Ramos (cell line): Measurements from ENCODE around the gene SEC16A.
"Not testable (repeated sequence)": the region's sequence is repeated elsewhere in the genome, so short reads cannot be mapped to it uniquely, and the experiment has no call there.

Source experiments
- in situ Hi-C: fragments of 300-500 bp; cut with MboI; formaldehyde crosslinking; loops from one replicate; pipeline ENCODE4 v1.14.3; 2022; ENCODE audit warnings: low sequenced_read_pairs; ENCODE audit not compliant: unreplicated experiment

The SEC16A gene

DNA sequence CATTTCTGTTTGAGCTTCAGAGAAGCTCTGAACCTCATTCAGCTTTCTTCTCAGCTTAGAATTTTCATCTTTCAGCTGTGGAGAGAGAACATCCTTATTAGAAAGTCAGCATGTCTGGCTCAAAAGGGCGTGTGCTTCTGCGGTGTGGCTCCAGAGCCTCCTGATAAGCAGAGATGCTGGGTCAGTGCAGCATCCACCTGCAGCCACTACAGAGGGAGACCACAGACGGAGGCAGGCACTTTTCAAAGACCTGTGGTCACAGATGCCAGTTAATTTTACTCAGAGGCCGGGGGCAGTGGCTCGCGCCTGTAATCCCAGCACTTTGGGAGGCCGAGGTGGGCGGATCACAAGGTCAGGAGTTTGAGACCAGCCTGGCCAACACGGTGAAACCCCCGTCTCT is 76.9 kb downstream of the SEC16A start:
- in situ Hi-C loops, result not testable (repeated sequence)

DNA sequence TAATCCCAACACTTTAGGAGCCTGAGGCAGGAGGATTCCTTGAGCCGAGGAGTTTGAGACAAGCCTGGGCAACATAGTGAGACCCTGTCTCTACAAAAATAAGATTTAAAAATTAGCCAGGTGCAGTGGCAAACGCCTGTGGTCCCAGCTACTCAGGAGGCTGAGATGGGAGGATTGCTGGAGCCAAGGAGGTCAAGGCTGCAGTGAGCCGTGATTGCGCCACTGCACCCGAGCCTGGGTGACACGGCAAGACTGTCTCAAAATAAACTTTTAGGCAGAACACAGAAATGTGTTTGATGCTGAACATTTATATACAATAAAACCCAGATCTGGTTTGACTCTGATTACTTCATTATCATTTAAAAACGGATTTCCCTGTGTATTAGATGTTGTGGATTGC is 77.4 kb downstream of the SEC16A start:
- in situ Hi-C loops, result no loop called here

DNA sequence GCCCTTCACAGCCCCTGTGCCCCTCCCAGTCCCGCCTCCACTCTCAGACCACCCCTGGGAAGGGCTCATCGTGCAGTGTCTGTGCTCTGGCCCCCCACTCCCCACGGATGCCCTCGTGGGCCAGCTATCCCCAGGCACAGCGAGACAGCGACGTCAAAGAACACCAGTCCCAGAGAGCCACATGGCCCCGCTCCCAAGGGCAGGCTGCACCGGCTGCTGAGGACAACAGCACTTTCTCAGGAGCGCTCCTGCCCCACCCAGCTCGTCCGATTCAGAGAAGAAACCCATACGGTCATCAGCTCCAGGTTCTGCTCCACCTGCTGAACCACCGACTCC is 78.1 kb downstream of the SEC16A start:
- in situ Hi-C loops, result no loop called here

DNA sequence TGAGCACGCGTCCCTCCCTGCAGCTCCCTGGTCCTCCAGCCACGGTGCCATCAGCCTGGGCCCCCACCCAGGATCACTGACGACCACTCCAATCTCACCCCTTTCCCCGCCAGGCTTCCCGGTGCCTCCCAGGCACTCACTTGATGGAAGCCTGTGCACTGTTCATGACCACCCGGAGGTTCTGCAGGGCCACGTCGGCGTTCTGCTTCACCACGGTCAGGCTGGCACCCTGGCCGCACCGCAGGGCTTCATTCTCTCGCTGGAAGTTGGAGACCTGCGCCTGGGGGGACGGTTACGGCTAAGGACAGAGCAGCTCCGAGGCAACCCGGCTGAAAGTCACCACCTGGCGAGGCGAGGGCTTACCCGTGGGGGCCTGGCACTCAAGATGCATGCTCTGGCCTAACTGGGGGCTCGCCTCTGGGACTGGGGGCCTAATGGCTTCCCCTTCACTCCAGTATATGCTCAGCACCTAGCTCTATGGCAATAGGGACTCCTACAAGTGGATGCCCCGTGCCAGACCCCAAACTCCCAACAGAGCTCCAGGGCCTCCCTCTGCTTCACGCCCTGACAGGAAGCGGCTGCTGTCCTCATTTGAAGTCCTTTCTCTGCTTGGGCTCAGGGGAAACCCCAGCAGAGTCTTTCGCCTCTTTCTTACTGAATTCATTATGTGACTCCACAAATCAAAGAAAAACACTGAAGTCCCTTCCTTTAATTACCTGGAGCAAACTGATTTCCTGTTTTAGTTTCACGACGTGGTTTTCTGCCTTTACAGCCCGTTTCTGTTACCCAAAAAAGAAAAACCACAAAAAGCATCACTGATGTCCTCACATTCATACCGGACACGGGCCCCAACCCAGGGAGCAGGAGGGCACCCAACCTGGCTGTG is 78.7 kb downstream of the SEC16A start:
- in situ Hi-C loops, result no loop called here

DNA sequence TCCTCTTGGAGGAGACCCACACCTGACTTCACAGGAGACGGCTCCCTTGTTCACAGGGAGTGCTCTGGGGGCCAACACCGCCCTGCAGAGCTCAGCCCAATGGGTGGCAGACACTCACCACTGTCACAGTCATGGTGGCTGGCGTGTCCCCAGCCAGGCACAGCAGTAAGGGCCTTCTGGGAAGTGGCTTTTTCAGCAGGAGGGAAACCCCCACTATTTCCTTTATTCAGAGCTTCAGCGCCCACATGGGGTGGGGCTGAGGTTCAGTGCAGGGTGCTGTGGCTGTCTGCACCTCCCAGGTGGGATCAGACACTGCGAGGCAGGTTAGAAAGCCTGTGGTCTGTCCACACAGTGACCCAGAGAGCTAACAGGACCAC is 79.3 kb downstream of the SEC16A start:
- in situ Hi-C loops, result no loop called here

DNA sequence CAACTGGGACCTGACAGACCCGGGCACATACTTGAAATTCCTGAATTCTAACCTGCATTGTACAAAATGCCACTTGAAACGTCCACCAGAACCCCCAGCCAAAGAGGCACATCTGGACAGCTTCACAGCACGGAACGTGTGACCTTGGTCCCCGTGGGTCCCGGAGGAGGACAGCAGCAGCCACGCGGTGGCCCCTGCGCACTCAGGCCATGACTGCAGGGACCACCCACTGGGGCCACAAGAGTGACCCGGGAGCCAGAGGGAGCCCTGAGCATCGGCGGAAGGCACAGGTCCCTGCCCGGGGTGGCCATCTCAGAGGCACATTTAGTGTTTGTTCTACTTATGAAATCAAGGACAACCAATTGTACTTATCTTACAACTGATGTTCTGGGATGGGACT is 80.8 kb downstream of the SEC16A start:
- in situ Hi-C loops, result no loop called here

DNA sequence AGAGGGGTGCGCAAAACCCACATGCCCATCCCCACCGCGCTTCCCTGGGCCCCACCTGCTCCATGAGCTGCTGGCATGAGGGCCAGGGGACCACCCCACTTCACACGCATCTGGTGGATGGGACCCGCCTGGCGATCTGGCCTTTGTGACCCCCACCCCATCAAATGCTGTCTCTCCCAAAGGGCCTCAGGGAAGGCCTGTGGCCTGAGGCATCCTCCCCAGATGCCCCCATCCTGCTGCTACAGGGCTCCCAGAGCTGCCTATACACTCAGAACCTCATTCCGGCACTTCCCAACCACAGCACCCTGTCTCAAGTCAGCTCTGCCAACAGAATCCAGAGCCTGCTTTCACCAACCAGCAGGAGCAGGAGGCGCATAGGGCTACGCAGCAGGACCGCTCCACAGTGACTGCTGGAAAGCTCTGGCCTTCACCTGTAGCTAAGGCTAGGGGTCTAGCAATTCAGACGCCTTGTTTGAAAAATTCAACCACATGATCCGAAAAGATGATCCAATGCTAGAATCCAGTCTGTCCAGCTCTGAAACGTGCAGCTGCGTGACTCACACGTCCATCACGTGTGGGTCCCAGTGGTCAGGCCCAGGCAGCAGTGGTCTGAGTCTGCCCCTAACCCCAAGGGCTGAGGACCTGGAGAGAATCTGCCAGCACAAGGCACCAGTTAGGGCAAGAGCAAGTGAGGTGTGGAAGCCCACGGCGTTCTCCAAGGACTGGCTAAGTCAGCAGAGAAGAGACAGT is 81.5 kb downstream of the SEC16A start:
- in situ Hi-C loops, result no loop called here

DNA sequence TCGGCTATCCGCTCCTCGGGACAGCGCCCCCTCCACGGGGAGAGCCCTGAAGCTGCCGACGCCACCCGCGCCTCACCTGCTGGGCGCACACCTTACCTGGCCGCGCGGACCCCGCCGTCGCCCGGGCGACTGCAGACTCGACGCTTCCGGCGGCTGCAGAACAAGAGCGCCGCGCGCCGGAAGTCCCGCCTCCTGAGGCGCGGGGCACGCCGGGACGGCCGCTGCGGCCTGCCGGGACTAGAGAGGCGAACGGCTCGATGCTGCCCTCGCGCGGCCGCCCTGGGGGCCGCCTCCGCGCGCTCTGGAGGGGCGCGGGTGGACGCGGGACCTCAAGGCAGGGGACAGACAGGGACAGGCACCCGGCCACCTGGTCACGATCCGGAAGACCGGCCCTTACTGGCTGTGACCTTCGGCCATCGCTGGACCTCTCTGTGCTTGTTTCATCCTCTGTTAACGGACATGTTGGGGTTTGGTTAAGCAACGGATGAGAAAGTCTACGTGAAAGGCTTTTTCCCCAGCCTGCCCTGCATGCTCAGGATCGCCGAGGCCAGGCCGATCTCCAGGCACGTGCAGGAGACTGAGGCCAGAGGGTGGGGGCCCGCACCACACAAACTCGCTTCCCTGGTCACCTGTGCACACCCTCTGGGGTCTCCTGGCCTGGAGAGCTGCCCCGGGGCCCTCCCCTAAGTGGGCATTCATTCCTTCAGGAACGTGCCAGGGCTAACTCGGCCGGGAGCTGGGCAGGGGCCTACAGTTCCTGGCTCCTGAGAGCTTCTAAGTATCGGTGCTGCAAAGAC is 82.6 kb downstream of the SEC16A start, which contains the start of gene SNAPC4:
Gene SNAPC4, minus strand, starts transcription at position 133 of the 797 bp plus-strand sequence. CDS start 1,742 bp downstream, outside the sequence.
- in situ Hi-C loops, result no loop called here

DNA sequence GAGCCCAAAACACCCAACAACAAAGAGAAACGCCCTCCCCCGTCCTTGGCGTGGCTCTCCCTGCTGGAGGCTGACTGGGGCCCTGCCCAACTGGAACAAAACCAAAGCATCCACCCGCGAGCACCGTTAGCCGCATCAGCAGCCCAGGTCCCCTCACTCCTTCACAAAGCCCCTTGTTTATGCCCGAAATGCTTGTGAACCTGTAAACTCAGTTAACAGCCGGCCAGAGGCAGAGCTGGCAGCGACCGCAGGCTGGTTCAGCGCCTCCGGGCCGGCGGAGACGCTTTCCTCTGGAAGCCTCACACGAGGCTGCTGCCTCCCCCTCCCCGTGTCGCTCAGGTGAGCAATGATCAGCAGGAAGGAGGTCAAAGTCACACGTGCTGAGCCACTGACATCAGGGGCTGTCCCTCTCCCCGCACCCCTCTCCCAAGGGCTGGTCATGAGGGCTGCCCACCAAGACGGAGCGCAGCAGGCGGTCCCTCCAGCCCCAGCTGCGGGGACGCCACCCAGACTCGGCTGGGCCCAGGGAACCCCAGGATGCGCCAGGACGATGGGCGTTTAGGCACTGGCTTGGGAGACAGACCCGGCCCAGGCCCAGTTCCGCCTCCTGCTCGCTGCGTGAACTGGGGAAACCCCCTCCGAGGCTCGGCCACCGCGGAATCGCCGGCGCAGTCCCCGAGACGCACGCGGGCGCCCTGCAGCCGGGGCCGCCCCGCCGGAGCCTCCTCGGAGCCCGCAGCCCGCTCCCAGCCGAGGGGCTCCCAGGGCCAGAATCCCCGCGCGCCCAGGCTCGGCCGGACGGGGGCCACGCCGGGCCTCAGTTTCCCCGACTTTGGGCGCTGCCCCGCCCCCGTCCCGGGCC is 83.4 kb downstream of the SEC16A start:
- in situ Hi-C loops, result no loop called here

DNA sequence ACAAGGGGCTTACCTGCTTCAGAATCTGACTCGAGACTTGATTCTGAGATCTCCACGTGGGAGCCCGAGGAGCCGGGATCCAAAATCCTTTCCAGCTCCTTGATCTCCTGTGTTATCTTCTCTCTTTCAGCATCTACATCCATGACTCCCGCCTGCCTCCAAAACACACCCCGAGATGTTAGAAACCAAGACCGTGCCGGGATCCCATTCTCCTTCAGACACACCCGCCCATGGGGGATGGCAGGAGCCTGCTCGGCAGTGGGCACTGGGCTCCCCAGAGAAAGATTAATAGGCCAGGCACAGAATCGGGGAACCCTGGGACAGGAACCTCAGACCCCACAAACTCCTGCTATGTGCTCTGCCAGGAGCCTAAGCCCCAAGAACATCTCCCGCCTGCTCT is 84.6 kb downstream of the SEC16A start:
- in situ Hi-C loops, result no loop called here

DNA sequence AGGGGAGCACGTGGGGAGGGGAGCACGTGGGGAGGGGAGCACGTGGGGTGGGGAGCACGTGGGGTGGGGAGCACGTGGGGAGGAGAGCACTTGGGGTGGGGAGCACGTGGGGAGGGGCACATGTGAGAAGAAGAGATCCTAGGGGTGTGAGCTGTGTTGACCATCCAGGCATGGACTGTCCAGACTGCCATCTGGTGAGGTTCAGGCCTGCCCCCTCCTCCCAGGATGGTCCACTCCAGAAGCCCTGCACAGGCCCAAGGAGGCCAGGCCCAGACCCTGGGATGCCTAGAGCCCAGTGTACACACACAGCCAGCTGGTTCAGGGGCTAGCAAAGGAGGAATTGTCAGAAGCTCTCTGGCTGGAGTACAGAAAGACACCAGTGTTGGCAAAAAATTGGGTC is 85.2 kb downstream of the SEC16A start:
- in situ Hi-C loops, result no loop called here

DNA sequence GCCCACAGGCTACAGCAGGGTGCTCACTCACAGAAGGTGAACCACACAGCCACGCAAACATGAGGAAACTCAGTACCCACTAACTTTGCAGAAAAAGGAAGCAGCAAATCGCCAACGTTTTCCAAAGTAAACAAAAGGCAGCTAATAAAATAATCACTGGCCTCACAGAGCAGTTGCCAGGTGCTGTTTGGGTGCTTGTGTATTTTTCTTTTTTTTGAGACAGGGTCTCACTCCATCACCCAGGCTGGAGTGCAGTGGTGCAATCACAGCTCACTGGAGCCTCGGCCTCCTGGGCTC is 86.7 kb downstream of the SEC16A start:
- in situ Hi-C loops, result no loop called here

DNA sequence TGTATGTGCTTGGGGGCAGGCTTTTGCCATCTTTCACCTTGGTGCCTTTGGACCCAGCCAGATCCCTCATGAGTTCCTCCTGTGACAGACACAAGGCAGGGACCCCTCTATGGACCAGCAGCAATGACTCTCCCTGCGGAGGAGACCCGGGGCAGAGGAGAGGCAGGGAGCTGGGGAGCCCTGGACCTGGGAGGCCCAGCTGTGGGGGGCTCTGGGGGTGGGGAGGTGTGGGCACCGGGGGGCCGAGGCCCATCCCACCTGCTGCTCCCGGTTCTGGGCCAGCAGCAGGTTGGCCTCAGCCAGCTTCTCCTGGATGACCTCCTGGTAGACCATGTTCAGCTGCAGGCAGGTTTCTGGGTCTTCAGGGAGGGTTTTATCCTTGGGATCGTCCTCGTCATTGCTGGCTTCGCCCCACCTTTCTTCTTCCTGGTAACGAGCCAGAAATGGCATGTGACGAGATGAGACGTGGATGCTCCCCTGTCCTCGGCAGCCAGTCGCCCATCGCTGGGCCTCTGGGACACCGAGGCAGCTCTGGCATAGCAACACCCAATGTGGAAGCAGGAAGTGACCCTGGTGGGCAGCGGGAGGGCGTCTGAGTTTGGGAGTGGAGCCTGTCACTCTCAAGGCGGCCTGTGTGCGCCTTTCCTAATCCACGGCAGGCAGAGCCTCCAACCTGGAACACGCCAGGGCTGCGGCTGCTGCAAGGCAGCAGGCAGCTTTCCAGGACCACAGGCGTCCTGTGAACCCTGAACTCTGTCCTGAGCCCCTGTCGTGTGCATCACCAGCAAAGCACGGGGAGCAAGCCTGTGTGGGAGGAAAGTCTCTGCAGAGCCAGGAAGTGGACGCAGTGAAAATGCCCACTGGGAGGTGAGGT is 87.3 kb downstream of the SEC16A start:
- in situ Hi-C loops, result no loop called here

DNA sequence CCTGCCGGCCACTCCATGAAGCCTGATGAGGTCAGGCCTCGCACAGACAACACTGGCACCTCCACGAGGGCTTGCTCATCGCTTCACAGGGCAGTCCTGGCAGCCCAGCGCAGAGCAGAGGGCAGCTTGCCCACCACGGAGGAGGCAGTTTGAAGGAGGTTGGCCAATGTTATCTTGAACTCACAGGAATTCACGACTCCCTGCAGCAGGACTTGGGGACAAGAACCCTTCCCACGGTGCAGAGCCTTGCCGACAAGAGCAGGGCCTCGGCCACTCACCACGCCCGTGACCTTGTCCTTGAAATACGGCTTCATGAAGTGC is 87.9 kb downstream of the SEC16A start:
- in situ Hi-C loops, result no loop called here

DNA sequence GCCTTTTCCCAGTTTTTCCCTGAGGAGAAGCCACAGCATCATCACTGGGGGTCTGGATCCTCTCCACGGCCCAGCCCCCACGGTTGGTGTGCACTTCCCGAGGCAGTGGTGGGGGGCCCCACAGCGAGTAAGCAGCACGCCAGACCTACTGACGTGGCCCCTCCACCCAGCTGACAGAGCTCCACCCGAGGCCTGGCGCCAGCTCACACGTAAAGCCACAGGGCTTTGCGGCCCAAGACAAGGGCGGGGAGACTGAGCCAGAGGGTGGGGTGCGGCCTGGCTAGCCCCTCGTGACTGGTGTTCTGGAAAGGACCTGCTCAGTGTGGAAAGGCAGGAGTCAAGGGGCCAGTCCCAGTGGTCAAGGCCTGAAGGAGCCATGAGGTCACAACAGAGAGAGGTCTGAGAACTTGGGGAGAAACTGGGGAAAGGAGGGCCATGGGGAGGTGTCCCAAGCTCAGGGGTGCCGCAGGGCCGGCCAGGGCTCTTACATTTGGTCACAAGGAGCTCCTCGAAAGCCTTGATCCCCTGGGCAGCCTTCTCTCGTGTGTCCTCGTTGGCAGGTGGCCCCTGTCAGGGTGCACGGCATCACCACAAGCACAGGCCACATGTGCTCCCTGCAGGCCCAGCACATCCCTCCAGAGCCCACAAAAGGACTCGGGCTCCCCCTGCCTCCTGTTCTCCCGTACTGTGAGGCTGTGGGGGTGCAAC is 88.4 kb downstream of the SEC16A start:
- in situ Hi-C loops, result no loop called here

DNA sequence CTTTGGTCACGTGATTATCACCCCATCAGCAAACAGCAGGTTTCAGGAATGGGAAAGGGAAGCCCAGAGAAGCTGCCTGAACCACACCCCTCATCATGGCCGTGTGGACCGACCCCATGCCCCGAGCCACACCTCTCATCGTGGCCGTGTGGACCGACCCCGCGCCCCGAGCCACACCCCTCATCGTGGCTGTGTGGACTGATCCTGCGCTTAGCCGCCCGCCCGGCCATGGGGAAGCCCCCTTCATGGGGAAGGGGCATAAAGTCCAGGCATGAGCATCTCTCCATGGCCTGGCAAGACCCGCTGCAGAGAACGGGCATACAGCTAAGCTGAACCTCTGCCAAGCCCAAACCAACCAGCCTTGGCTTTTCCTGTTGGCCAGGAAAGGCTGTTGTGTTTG is 89.3 kb downstream of the SEC16A start:
- in situ Hi-C loops, result no loop called here

DNA sequence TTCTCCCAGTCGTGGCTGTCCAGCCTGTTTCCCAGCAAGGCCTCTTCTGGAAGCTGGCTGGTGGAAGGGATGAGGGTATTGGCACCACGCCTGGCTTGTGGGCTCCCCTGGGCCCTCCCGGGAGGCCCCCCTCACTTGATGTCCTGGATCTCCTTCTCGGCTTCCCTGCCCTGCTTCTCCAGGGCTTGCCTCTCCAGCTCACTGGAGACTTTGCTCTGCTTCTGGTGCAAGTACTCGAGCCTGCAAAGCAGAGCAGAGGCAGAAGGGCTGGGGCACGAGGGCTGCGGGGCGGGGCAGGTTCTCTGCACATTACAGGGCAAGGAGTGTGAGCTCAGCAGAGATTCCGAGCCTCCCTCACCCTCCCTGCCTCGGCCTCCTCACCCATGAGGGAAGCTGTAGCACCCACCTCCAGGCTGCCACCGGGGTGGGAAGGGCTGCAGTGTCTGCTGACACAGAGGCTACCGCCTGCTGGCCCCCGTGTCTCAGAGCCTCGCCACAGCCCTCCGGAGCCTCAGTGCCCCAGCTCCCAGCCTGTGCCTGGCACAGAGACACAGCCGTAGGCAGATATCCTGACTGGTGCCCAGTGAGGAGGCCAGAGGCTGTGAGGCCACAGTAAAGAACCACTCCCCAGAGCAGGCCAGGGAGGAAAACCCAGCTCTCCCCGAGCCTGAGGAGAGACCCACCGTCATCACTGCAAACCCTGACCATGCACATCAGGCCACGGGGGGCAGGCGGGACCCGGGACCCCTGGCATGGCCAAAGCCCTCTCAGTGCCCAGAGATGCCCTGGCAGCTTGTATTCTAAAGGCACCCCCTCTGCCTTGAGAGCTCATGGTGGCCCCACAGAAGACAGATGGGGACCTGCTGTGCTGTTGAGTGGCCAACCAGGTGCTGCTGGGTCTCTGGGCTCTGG is 90.0 kb downstream of the SEC16A start:
- in situ Hi-C loops, result no loop called here
